Activated gamma-delta T cell treated with anti-CD3 and anti-CD28 coated beads, Interleukin-2, amount 50 U/mL, for 16 hours (primary cell): ENCODE measurements around the gene TMEM53.

Source experiments
- DNase-seq: peaks from one replicate; pipeline ENCODE4 v3.0.0-alpha.2; 2020; ENCODE audit warnings: low read depth

The TMEM53 gene

GRCh38 chr1:44696789-44697345 lies 22.6 kb upstream of the TMEM53 start:
- peak; percentile 24 for DNase-seq

- DNase-seq = no peak
Measured at GRCh38 chr1:44696101-44696500, 21.8 kb upstream of the TMEM53 start.

- no peak for DNase-seq
Measured at GRCh38 chr1:44695671-44696070, 21.4 kb upstream of the TMEM53 start.

- DNase-seq = no peak
Measured at GRCh38 chr1:44694863-44695478, 20.7 kb upstream of the TMEM53 start.

- DNase-seq = no peak
Measured at GRCh38 chr1:44693900-44694299, 19.6 kb upstream of the TMEM53 start.

- no peak for DNase-seq
Measured at GRCh38 chr1:44693159-44693558, 18.9 kb upstream of the TMEM53 start.

- no peak for DNase-seq
Measured at GRCh38 chr1:44689447-44689765, 15.1 kb upstream of the TMEM53 start.

- no peak for DNase-seq
Measured at GRCh38 chr1:44688760-44689446, 14.6 kb upstream of the TMEM53 start.

GRCh38 chr1:44685881-44686280 lies 11.6 kb upstream of the TMEM53 start:
- DNase-seq = no peak

GRCh38 chr1:44685218-44685617 lies 10.9 kb upstream of the TMEM53 start:
- no peak for DNase-seq

GRCh38 chr1:44684525-44684924 lies 10.2 kb upstream of the TMEM53 start:
- DNase-seq = no peak

- no peak for DNase-seq
Measured at GRCh38 chr1:44682883-44683265, 8.6 kb upstream of the TMEM53 start.

GRCh38 chr1:44681905-44682882 lies 7.9 kb upstream of the TMEM53 start:
- no peak for DNase-seq

GRCh38 chr1:44679468-44679867 lies 5.2 kb upstream of the TMEM53 start:
- no peak for DNase-seq

GRCh38 chr1:44678626-44679025 lies 4.3 kb upstream of the TMEM53 start:
- DNase-seq = no peak

GRCh38 chr1:44678120-44678519 lies 3.8 kb upstream of the TMEM53 start:
- DNase-seq = no peak

GRCh38 chr1:44677201-44677766 lies 3.0 kb upstream of the TMEM53 start:
- no peak for DNase-seq

GRCh38 chr1:44676484-44677200 lies 2.4 kb upstream of the TMEM53 start:
- DNase-seq = no peak

- no peak for DNase-seq
Measured at GRCh38 chr1:44675186-44675585, 905 bp upstream of the TMEM53 start.

GRCh38 chr1:44673675-44674112 lies 587 bp downstream of the TMEM53 start:
- no peak for DNase-seq

GRCh38 chr1:44672961-44673674 lies 1.2 kb downstream of the TMEM53 start:
- no peak for DNase-seq
